ENCODE measurements around the gene RPTOR.

RPTOR gene

GRCh38 chr17:80906364-80907259, 362.0 kb downstream of the RPTOR start:
- TF ChIP-seq CTCF (IDR thresholded peaks at IDR 0.05; ENCODE audit: low read depth, low read length), result no peak
- H3K4me3 ChIP-seq (replicated peaks in 1 of 2; ENCODE audit: low read depth in 2 of 2, low read length in 2 of 2), result no peak overlapping the region
- no peak for DNase-seq (ENCODE audit: low read depth in 2 of 2)

GRCh38 chr17:80907281-80907680, 362.6 kb downstream of the RPTOR start:
- no peak overlapping the region for H3K4me3 ChIP-seq (replicated peaks in 1 of 2; ENCODE audit: low read depth in 2 of 2, low read length in 2 of 2)
- no peak for TF ChIP-seq CTCF (IDR thresholded peaks at IDR 0.05; ENCODE audit: low read depth, low read length)
- no peak for DNase-seq (ENCODE audit: low read depth in 2 of 2)

- H3K4me3 ChIP-seq (replicated peaks in 1 of 2; ENCODE audit: low read depth in 2 of 2, low read length in 2 of 2), result no peak overlapping the region
- TF ChIP-seq CTCF (IDR thresholded peaks at IDR 0.05; ENCODE audit: low read depth, low read length), result no peak
- no peak for DNase-seq (ENCODE audit: low read depth in 2 of 2)
Measured at GRCh38 chr17:80908211-80908610, 363.6 kb downstream of the RPTOR start.

GRCh38 chr17:80908776-80909175, 364.1 kb downstream of the RPTOR start:
- H3K4me3 ChIP-seq (replicated peaks in 1 of 2; ENCODE audit: low read depth in 2 of 2, low read length in 2 of 2), result no peak overlapping the region
- no peak for TF ChIP-seq CTCF (IDR thresholded peaks at IDR 0.05; ENCODE audit: low read depth, low read length)
- no peak for DNase-seq (ENCODE audit: low read depth in 2 of 2)

GRCh38 chr17:80909635-80910034, 365.0 kb downstream of the RPTOR start:
- TF ChIP-seq CTCF (IDR thresholded peaks at IDR 0.05; ENCODE audit: low read depth, low read length), result no peak
- no peak for DNase-seq (ENCODE audit: low read depth in 2 of 2)
- no peak overlapping the region for H3K4me3 ChIP-seq (replicated peaks in 1 of 2; ENCODE audit: low read depth in 2 of 2, low read length in 2 of 2)

- TF ChIP-seq CTCF (IDR thresholded peaks at IDR 0.05; ENCODE audit: low read depth, low read length), result no peak
- DNase-seq (ENCODE audit: low read depth in 2 of 2), result no peak
- no peak overlapping the region for H3K4me3 ChIP-seq (replicated peaks in 1 of 2; ENCODE audit: low read depth in 2 of 2, low read length in 2 of 2)
Measured at GRCh38 chr17:80910043-80910442, 365.4 kb downstream of the RPTOR start.

All from cardiac fibroblast (primary cell).